HG02938 (cell line): ENCODE data around the gene LRRC18.

ENCODE experiments used
- ATAC-seq: cut with Tn5 transposase; IDR thresholded peaks from one replicate; pipeline ENCODE4 v1.9.1; 2021; ENCODE audit warnings: mild to moderate bottlenecking, moderate library complexity; ENCODE audit not compliant: unreplicated experiment

LRRC18 gene

GRCh38 chr10:48923748-48924147 is 15.9 kb downstream of the LRRC18 start:
- ATAC-seq, result no peak

- ATAC-seq, result no peak
Observed at GRCh38 chr10:48913674-48914073, 26.0 kb downstream of the LRRC18 start.

- ATAC-seq, result no peak
Observed at GRCh38 chr10:48910548-48910947, 29.1 kb downstream of the LRRC18 start.

DNA sequence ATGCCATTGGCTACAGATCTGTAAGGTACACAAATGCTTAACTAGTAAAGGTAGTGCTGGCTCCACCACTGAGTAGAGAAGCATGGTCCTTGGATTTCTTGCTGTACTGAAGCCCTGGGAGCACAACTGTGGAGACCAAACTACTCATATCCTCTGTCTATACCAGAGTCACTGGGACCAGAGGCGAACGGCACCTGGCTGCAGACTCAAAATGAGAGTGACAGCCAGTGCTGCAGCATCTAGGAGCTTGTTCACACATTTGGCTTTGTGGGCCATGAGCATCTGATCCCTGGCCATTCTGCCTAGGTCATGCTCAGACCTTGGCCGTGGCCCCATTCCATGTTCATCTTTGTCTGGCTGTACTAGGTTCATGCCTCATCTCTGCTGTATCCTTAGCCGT is 31.9 kb downstream of the LRRC18 start:
- ATAC-seq, result no peak

GRCh38 chr10:48906841-48907240 is 32.8 kb downstream of the LRRC18 start:
- ATAC-seq, result no peak

DNA sequence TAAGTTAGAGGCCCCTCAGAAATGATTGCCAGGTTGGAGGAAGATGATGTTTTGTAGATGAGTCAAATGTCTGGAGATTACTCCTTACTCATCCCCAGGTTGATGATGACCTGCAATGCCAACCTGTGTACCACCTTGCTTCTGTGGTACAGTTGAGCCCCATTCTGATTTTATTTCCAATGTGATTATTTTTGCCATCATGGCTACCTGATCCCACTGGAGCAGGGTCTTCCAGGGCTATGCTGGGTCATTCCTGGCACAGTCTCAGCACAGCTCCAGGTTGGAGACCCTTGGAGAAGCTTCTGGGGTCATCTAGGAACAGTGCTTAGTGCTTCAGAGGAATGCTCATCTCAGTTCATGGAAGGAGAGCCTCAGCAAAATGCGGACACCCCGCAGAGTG is 34.3 kb downstream of the LRRC18 start:
- no peak for ATAC-seq

DNA sequence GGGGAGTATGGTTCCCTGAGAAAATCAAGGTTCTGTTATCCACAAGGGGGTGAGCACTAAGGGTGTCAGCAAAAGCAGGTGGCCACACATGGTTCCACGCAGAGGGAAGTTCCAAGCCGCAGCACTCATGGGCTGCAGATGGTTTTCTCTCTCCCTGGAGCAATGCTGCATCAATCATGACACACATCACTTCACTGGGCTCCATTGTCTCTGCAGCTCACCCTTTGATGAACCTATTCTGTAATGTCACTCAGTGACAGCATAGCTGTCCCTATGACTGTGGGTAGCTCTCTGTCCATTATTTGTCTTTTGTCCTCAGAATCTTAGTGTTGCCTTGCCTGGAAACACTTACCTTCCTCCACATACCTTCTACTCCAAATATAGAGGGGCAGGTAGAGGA is 34.8 kb downstream of the LRRC18 start:
- no peak for ATAC-seq

- ATAC-seq, result no peak
Observed at GRCh38 chr10:48903151-48903550, 36.5 kb downstream of the LRRC18 start.

DNA sequence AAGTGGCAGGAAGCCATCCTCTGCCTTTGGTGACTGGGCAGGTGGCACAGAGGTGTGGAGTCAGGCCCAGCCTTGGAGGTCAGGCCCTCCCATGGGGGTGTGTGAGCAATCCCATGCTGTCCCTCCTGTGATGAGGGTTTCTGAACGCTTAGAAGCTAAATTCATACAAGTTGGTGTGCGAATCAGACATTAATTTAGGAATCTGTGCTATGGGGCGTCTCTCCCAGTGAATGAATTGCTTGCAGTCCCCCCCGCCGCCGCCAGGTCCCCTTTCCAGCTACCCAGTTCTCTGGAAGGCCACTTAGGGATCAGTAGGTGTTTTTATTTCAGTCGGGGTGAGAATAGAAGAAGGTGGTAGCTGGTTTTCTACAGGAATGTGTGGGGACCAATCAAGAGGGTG is 37.5 kb downstream of the LRRC18 start:
- ATAC-seq, result no peak

GRCh38 chr10:48901319-48901718 is 38.3 kb downstream of the LRRC18 start:
- no peak for ATAC-seq

DNA sequence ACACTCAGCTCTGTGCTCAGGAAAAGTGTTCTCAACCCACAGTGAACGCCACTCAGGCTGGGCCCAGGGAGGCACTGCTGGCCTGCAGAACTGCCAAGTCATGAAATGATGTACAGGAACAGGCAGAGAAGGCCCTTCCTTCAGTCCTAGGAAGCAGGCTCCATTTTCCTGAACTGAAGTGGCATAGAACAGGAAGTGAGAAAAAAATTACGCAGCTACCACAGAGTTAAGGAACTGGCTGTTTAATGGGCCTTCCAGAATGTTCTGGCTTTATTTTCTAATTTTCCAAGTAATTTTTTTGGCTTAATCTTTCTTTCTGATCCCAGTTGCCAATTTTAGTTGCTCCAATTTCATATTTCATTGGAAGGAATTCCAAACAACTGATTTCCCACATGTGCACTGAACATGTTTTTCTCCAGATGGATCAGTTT is 39.3 kb downstream of the LRRC18 start:
- no peak for ATAC-seq

DNA sequence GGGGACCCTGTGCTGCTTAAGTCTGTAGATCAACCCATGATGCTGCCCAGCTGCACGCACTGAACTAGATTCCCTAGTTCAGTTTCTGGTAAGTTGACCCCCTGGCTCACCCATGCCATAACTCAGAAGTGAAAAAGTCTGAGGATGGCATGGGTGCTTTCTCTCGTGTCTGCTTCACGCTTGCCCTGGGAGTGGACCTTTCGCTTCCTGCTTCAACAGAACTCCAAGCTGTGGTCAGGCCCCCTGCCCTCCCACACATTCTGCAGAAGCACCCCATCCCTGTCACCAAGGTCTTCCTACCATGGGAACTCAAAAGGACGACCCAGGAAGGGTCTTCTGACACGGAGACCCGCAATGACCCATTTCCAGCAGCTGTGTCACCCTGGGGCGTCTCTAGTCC is 39.9 kb downstream of the LRRC18 start:
- no peak for ATAC-seq

GRCh38 chr10:48898426-48898825 is 41.2 kb downstream of the LRRC18 start:
- ATAC-seq, result no peak

DNA sequence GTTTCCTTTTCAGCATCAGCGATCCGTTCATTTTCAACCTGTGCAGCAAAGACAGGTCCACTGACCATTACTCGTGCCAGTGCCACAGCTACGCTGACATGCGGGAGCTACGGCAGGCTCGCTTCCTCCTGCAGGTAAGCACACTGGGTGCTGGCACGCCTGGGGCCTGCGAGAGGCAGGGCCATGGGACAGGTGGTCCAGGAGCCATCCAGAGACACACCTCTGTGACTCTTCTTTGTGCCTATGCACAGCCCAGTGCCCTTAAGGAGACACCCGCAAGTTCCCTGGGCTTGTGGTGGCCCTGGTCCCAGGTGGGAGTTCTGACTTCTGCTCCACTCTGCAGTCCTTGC is 42.2 kb downstream of the LRRC18 start:
- no peak for ATAC-seq

DNA sequence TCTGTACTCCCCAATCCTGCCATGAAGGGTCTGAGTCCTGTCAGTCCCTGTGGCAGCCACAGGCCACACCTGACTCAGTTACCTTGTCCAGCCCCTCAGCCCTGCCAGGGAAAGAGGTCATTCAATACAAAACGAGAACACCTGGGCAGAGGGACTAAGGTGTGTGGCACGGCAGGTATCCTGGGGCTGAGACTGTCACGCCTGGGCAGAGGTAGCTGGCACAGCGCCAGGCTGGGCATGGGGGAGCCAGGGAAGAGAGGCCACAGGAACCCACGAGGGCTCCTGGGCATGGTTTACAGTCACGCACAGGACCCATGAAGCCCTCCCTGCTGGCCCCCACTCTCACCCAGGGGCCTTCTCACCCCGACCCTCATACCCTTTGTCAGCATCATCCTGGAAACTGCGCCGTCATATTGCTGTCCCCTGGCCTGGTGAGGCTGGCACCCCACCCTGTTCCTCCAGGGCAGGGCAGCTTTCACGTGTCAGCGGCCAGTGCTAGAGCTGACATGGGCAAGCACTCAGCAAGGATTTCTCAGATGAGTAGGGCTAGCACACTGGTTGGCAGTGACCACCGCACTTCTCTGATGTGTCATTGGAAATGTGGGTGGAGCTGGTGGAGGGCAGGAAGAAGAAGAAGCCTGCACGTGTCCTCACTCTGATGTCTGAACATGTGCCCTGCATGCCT is 42.7 kb downstream of the LRRC18 start:
- ATAC-seq, result no peak

DNA sequence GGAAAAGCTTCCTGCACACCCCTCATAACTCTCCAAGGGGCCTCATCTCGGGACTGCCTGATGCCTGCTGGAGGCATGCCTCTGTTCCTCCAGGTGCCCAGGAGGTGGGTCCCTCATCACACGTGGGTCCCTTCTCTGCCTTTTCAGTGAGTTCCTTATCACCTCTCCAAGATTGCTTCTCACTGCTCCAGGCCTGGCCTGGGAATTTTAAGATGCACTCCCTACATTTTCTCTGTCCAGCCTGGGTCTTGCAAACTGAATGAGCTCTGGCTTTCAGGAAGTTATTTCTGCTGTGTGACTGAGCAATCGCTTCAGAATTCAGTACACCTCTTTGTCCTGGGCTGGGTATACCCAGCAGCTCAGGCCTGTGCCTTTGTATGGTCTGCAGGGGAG is 43.8 kb downstream of the LRRC18 start:
- no peak for ATAC-seq

GRCh38 chr10:48894911-48895802 is 44.5 kb downstream of the LRRC18 start:
- ATAC-seq, result no peak

- ATAC-seq, result no peak
Observed at GRCh38 chr10:48890888-48891850, 48.5 kb downstream of the LRRC18 start.

DNA sequence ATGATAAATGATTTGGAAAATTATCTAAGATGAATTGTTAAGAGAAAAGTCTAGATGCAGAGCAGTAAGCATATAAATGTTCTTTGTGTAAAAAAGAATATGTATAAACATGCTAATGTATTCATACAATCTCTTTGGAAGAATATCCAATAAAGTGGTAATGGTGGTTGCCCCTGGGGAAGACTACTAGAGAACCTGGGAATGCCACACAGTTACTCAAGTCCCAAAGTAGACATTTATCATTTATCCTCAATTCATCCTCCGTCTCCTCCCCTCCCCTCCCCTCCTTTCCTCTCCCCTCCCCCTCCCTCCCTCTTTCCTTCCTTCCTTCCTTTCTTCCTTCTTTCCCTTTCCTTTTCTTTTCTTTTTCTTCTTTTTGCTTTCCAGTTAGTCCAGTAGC is 51.7 kb downstream of the LRRC18 start:
- no peak for ATAC-seq

- no peak for ATAC-seq
Observed at GRCh38 chr10:48885376-48885775, 54.3 kb downstream of the LRRC18 start.
